ENCODE results near the gene ASTN2. TPM values are rescaled to one million over a fixed set of nuclear protein-coding genes. Genes with fewer than 3 reads are reported as not detected.

Gene ASTN2
- total and polyA plus RNA-seq, 9 donors, result 1.8 to 6.4 (median 3.2) TPM

DNA sequence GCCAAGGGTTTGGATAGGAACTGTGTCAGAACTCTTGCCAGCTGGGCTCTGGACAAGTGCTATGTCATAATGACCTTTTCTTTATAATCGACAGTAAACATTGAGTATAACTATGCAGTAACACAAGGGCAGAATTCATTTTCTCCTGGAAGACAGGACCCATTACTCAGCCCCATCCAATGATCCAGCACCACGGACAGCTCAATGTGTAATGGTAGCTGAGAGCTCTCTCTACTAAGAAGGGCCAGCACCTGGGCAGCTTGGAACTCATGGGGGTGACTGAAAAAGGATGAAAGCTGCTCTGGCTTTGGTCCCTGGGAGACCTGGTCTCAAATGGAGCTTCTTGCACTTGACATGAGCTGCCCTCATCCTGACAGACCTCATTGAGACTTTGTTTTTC lies 380.0 kb downstream of the ASTN2 start:
- no peaks in the 10 kb centered on the region for H3K36me3 ChIP-seq
- DNase-seq, result peak in 1 of 5 donors; percentile 12
- WGBS, 3 donors, result 9 to 13% (median 10%) methylated on average over 2 of the region's 2 CpGs
- no peak overlapping the region for H3K4me3 ChIP-seq
- H3K4me1 ChIP-seq (ENCODE audit: insufficient read depth), result no peaks in the 10 kb centered on the region
- intact Hi-C loops (cut with DNase I), result no loop called here
- no peaks in the 10 kb centered on the region for H3K27me3 ChIP-seq
- no peak overlapping the region for H3K27ac ChIP-seq
- TF ChIP-seq EP300 (IDR thresholded peaks at IDR 0.05) (no peak), POLR2A (IDR thresholded peaks at IDR 0.05) (no peak)
- TF ChIP-seq, protein P1, sequence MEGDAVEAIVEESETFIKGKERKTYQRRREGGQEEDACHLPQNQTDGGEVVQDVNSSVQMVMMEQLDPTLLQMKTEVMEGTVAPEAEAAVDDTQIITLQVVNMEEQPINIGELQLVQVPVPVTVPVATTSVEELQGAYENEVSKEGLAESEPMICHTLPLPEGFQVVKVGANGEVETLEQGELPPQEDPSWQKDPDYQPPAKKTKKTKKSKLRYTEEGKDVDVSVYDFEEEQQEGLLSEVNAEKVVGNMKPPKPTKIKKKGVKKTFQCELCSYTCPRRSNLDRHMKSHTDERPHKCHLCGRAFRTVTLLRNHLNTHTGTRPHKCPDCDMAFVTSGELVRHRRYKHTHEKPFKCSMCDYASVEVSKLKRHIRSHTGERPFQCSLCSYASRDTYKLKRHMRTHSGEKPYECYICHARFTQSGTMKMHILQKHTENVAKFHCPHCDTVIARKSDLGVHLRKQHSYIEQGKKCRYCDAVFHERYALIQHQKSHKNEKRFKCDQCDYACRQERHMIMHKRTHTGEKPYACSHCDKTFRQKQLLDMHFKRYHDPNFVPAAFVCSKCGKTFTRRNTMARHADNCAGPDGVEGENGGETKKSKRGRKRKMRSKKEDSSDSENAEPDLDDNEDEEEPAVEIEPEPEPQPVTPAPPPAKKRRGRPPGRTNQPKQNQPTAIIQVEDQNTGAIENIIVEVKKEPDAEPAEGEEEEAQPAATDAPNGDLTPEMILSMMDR (IDR thresholded peaks at IDR 0.05), result no peak
- H3K9me3 ChIP-seq, result no peaks in the 10 kb centered on the region

DNA sequence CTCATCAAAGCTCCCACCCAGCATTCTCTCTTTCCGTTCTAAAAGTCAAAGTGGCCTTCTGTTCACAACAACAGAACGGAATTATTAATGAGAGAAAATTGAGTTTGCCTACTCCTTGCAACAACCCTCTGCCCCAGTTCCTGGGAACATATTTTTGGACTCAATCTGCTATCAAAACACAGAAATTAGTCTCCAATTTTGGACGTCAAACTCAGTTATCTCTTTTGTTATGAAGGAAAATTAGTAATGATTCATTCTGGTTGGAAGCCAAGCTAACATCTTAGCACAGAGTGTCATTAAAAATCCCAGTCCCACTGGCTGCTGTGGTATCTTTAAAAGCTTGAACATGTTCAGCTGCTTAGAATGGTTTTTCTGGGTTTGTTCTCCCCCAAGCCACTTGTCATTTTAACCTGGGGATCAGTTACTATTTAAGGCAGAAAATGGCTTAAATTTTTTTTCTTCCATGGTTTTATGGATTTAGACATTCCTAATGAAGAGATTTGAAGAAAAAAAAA lies 384.5 kb downstream of the ASTN2 start:
- WGBS, 3 donors, result 3 to 10% (median 7%) methylated on average over 3 of the region's 3 CpGs
- no peaks in the 10 kb centered on the region for H3K36me3 ChIP-seq
- H3K27me3 ChIP-seq, result no peaks in the 10 kb centered on the region
- H3K9me3 ChIP-seq, result no peaks in the 10 kb centered on the region
- H3K4me1 ChIP-seq (ENCODE audit: insufficient read depth), result no peaks in the 10 kb centered on the region
- H3K4me3 ChIP-seq, result no peak overlapping the region
- no peak for TF ChIP-seq EP300 (IDR thresholded peaks at IDR 0.05)
- TF ChIP-seq, protein P1 (IDR thresholded peaks at IDR 0.05), result no peak
- no peak for TF ChIP-seq POLR2A (IDR thresholded peaks at IDR 0.05)
- DNase-seq, result no peak
- no peak overlapping the region for H3K27ac ChIP-seq
- intact Hi-C loops (cut with DNase I), result no loop called here

DNA sequence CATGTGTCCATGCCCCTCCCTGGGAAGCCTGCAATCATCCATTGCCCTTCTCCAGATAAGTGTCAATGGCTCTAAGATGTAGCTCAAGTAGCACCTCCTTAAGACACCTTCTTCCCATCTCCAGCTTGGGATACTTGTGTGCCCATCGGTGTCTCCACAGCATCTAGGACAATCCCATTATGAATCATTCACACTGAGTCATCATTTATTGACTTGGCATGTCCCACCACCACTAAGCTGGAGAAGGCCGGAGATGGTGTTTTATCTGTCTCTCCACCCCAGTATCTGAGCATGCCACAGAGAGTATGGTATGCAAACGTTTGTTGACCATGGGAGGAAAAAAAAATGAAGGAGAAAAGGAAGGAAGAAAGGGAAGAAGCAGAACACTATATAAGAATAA lies 385.5 kb downstream of the ASTN2 start:
- 20 to 39% (median 22%) methylated on average over 3 of the region's 3 CpGs for WGBS, 3 donors
- Histone ChIP-seq H3K27ac (no peak overlapping the region), H3K36me3 (no peaks in the 10 kb centered on the region), H3K4me1 (ENCODE audit: insufficient read depth) (no peaks in the 10 kb centered on the region), H3K9me3 (no peaks in the 10 kb centered on the region), H3K4me3 (no peak overlapping the region), H3K27me3 (no peaks in the 10 kb centered on the region)
- no peak for DNase-seq
- intact Hi-C loops (cut with DNase I), result no loop called here
- TF ChIP-seq, protein P1 (IDR thresholded peaks at IDR 0.05), result no peak

DNA sequence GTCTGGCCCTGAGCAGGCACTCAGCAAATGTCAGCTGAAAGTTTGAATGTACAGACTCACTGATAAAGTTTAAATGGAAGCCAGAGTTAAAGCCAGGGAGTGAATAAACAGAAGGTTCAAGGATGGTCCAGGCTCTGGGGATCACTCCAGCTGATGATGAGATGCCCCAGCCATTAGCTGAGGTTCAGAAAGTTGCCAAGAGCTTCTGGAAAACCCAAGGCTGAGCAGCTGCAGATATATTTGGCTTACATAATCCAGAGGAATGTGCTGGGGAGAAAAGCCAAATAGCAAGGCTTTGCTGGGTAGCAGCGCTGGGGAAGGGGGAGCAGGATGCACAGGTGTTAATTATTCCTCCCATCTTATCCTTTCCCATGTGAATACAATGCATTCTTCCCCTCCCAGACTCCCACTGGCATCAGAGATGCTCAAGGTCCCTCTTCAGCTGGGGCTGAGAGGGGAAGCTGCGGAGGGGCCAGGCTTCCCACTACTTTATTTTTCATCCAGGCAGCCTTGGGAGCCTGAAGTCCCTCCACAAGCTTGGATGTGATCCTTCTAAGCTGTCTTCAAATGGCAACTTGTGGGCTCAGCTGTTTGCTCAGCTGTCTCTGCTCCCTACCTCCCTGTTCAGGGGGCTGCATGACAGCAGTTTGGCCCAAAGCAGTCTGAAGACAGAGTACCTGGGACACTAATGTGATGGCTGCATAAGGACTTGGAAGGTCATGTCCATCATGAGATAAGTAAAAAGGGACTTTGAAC lies 386.6 kb downstream of the ASTN2 start:
- H3K27me3 ChIP-seq, result no peaks in the 10 kb centered on the region
- H3K4me3 ChIP-seq, result no peak overlapping the region
- no peaks in the 10 kb centered on the region for H3K9me3 ChIP-seq
- no peaks in the 10 kb centered on the region for H3K4me1 ChIP-seq (ENCODE audit: insufficient read depth)
- H3K36me3 ChIP-seq, result no peaks in the 10 kb centered on the region
- intact Hi-C loops (cut with DNase I), result no loop called here
- no peak overlapping the region for H3K27ac ChIP-seq
- no peak for TF ChIP-seq POLR2A (IDR thresholded peaks at IDR 0.05)
- TF ChIP-seq, protein P1 (IDR thresholded peaks at IDR 0.05), result no peak
- no peak for TF ChIP-seq EP300 (IDR thresholded peaks at IDR 0.05)
- WGBS, 3 donors, result 0 to 7% (median 0%) methylated on average over 2 of the region's 2 CpGs
- DNase-seq, result peak in 2 of 5 donors; percentile 14 to 26
